SK-N-SH (cell line): Measurements from ENCODE around the gene ELOVL2. TPM values are rescaled to one million over a fixed set of nuclear protein-coding genes. Genes with fewer than 3 reads are reported as not detected.

Experiments used
- CTCF ChIA-PET: fragments of 300-600, 350-600 bp; formaldehyde crosslinking; extraction: SDS; loops from one replicate; lab custom pipeline; 2021; lab: Yijun Ruan, JAX
- POLR2A ChIA-PET: fragments of 350-600 bp; sonication (Branson Sonifier 250); formaldehyde crosslinking; extraction: SDS; loops from one replicate; lab custom pipeline; 2020; ENCODE audit warnings: antibody characterized with exemption, inconsistent platforms; lab: Yijun Ruan, JAX
- DNase-seq: peaks from one replicate; pipeline ENCODE4 v3.0.0; 2012
- H2AFZ ChIP-seq: fragments of 200-600 bp; sonication (generic); 2 replicates; pipeline ENCODE4 v1.8.1; 2016; ENCODE audit warnings: antibody characterized with exemption, mild to moderate bottlenecking, low read depth
- H3F3A ChIP-seq: fragments of 200-600 bp; sonication (generic); replicated peaks from 2 replicates; pipeline ENCODE3; 2016; ENCODE audit warnings: antibody characterized with exemption, mild to moderate bottlenecking; ENCODE audit not compliant: insufficient read depth
- H3K27ac ChIP-seq, 2 experiments: fragments of 200-500 bp in 1 of 2; fragments of 200-600 bp in 1 of 2; sonication (Bioruptor generic) in 1 of 2; sonication (generic), shearing (Covaris generic) in 1 of 2; 2 replicates each; pipeline versions ENCODE4 v1.5.1 to v1.6.1; 2014 to 2016; ENCODE audit warnings: low read depth in 2 of 2, inconsistent platforms in 1 of 2, low read length in 1 of 2, mild to moderate bottlenecking in 1 of 2, mixed read lengths in 1 of 2
- H3K27me3 ChIP-seq: fragments of 200-600 bp; sonication (generic), shearing (Covaris generic); 2 replicates; pipeline ENCODE4 v1.6.1; 2016; ENCODE audit warnings: mixed run types; ENCODE audit not compliant: insufficient read depth
- H3K36me3 ChIP-seq, 2 experiments: fragments of 200-500 bp in 1 of 2; fragments of 200-600 bp in 1 of 2; sonication (Bioruptor generic) in 1 of 2; sonication (generic) in 1 of 2; replicated peaks in 1 of 2; 2 replicates each; pipeline versions ENCODE3 to v1.5.1; 2014 to 2016; ENCODE audit warnings: low read length in 1 of 2, mild to moderate bottlenecking in 1 of 2; ENCODE audit not compliant: insufficient read depth in 2 of 2, control insufficient read depth in 1 of 2
- H3K4me1 ChIP-seq, 2 experiments: fragments of 200-500 bp in 1 of 2; fragments of 200-600 bp in 1 of 2; sonication (Bioruptor generic) in 1 of 2; sonication (generic), shearing (Covaris generic) in 1 of 2; 2 replicates each; pipeline versions ENCODE4 v1.5.1 to v1.6.1; 2014 to 2016; ENCODE audit warnings: low read depth in 1 of 2, low read length in 1 of 2, mixed run types in 1 of 2; ENCODE audit not compliant: insufficient read depth in 2 of 2, control insufficient read depth in 1 of 2
- H3K4me2 ChIP-seq: fragments of 200-600 bp; sonication (generic), shearing (Covaris generic); 2 replicates; pipeline ENCODE4 v1.6.1; 2017; ENCODE audit warnings: mixed run types
- H3K4me3 ChIP-seq, 2 experiments: fragments of 200-500 bp in 1 of 2; fragments of 200-600 bp in 1 of 2; sonication (Bioruptor generic) in 1 of 2; sonication (generic), shearing (Covaris generic) in 1 of 2; 2 replicates each; pipeline versions ENCODE4 v1.5.1 to v1.8.1; 2014 to 2016; ENCODE audit warnings: low read depth in 2 of 2, inconsistent platforms in 1 of 2, low read length in 1 of 2, mild to moderate bottlenecking in 1 of 2, mixed read lengths in 1 of 2, moderate library complexity in 1 of 2
- H3K79me2 ChIP-seq: fragments of 200-600 bp; sonication (generic); 2 replicates; pipeline ENCODE4 v1.8.1; 2017; ENCODE audit warnings: mild to moderate bottlenecking; ENCODE audit not compliant: insufficient read depth
- H3K9ac ChIP-seq: fragments of 200-600 bp; sonication (generic); 2 replicates; pipeline ENCODE4 v1.6.1; 2017; ENCODE audit warnings: mixed run types
- H3K9me2 ChIP-seq: fragments of 200-600 bp; sonication (generic); 2 replicates; pipeline ENCODE4 v1.6.1; 2017; ENCODE audit warnings: mixed run types
- H3K9me3 ChIP-seq: fragments of 200-600 bp; sonication (generic); 2 replicates; pipeline ENCODE4 v1.6.1; 2017; ENCODE audit warnings: mixed run types, mild to moderate bottlenecking, moderate library complexity
- H4K20me1 ChIP-seq: fragments of 200-600 bp; sonication (generic); 2 replicates; pipeline ENCODE4 v1.6.1; 2017; ENCODE audit warnings: mild to moderate bottlenecking, mixed run types; ENCODE audit not compliant: insufficient read depth
- CHD2 ChIP-seq: fragments of 150-350 bp; IDR thresholded peaks from 2 replicates; pipeline ENCODE4 v1.6.1; 2018; ENCODE audit warnings: low read length; ENCODE audit not compliant: partially characterized antibody
- CTCF ChIP-seq: fragments of 200-600 bp; sonication (generic); IDR thresholded peaks from 2 replicates; pipeline ENCODE4 v1.6.1; 2017; ENCODE audit warnings: antibody characterized with exemption, mild to moderate bottlenecking, moderate library complexity
- EZH2phosphoT487 ChIP-seq: fragments of 200-600 bp; sonication (generic); IDR thresholded peaks from 2 replicates; pipeline ENCODE4 v1.6.1; 2017; ENCODE audit warnings: low read depth, mixed run types, mild to moderate bottlenecking, antibody characterized with exemption, moderate library complexity, borderline replicate concordance
- FOSL2 ChIP-seq: IDR thresholded peaks from 2 replicates; pipeline ENCODE4 v1.4.0; 2012; ENCODE audit warnings: low read depth, mild to moderate bottlenecking, moderate library complexity, borderline replicate concordance
- FOXJ3 ChIP-seq: sonication (generic); formaldehyde crosslinking; IDR thresholded peaks from 2 replicates; pipeline ENCODE4 v1.5.1; 2020; ENCODE audit warnings: mild to moderate bottlenecking, missing genetic modification reagents
- GATA2 ChIP-seq: sonication (generic); formaldehyde crosslinking; IDR thresholded peaks from 2 replicates; pipeline ENCODE4 v1.5.0; 2020; ENCODE audit warnings: mild to moderate bottlenecking, missing genetic modification reagents
- IRF3 ChIP-seq: fragments of 150-350 bp; IDR thresholded peaks from 2 replicates; pipeline ENCODE4 v1.6.1; 2016; ENCODE audit warnings: mild to moderate bottlenecking, low read depth, low read length
- MAX ChIP-seq: IDR thresholded peaks from 2 replicates; pipeline ENCODE4 v1.4.0; 2012; ENCODE audit warnings: low read depth
- MXI1 ChIP-seq: IDR thresholded peaks from 2 replicates; pipeline ENCODE4 v1.6.1; 2012; ENCODE audit warnings: mild to moderate bottlenecking, low read depth, low read length, improper control_type of control experiment
- NFIC ChIP-seq: IDR thresholded peaks from 2 replicates; pipeline ENCODE4 v1.4.0; 2012; ENCODE audit warnings: borderline replicate concordance
- NRF1 ChIP-seq: IDR thresholded peaks from 2 replicates; pipeline ENCODE4 v1.6.1; 2012; ENCODE audit warnings: low read depth, mild to moderate bottlenecking, low read length
- RAD21 ChIP-seq: IDR thresholded peaks from 2 replicates; pipeline ENCODE4 v1.6.1; 2012; ENCODE audit warnings: mild to moderate bottlenecking, low read length
- RFX5 ChIP-seq: IDR thresholded peaks from 2 replicates; pipeline ENCODE4 v1.6.1; 2012; ENCODE audit warnings: mild to moderate bottlenecking, improper control_type of control experiment, low read length
- RXRA ChIP-seq: IDR thresholded peaks from 2 replicates; pipeline ENCODE4 v1.4.0; 2012; ENCODE audit warnings: low read depth, mild to moderate bottlenecking, borderline replicate concordance
- SIN3A ChIP-seq: IDR thresholded peaks from 2 replicates; pipeline ENCODE4 v1.6.1; 2012; ENCODE audit warnings: low read depth, mild to moderate bottlenecking, low read length, moderate library complexity, borderline replicate concordance
- TCF12 ChIP-seq: IDR thresholded peaks from 2 replicates; pipeline ENCODE4 v1.4.0; 2012
- TEAD4 ChIP-seq: IDR thresholded peaks from 2 replicates; pipeline ENCODE4 v1.4.0; 2012; ENCODE audit warnings: mild to moderate bottlenecking, borderline replicate concordance; ENCODE audit not compliant: insufficient read depth
- USF2 ChIP-seq: fragments of 150-350 bp; IDR thresholded peaks from 2 replicates; pipeline ENCODE4 v1.6.1; 2017; ENCODE audit warnings: antibody characterized with exemption, low read length, low read depth, borderline replicate concordance
- YY1 ChIP-seq: IDR thresholded peaks from 2 replicates; pipeline ENCODE4 v1.4.0; 2012; ENCODE audit warnings: low read depth, mild to moderate bottlenecking
- ZBTB33 ChIP-seq: IDR thresholded peaks from 2 replicates; pipeline ENCODE4 v1.4.0; 2012; ENCODE audit warnings: low read depth, borderline replicate concordance
- WGBS: methylation state at CpG from one replicate; pipeline ENCODE4 v1.1.6; 2017; ENCODE audit warnings: low lambda C conversion rate; 5-methylcytosine and 5-hydroxymethylcytosine counted together
- polyA plus RNA-seq, 3 experiments: library from polyadenylated mRNA; depleted of rRNA; stranded (reverse); fragments of >200 nt; gene quantifications; 2 replicates each; pipeline ENCODE4 v1.2.3, GENCODE V29; 2012

ELOVL2 gene
- polyA plus RNA-seq, 1 of the 3 experiments (the other 2 are of a cell fraction), result 0.39 TPM

- ChIA-PET POLR2A (interaction anchor here (0.6 kb wide), 1 partner anchor 100 kb away, joined by 3 read pairs; the partner anchor contains the start of gene SMIM13), CTCF (interaction anchor here (1.3 kb wide), 1 partner anchor 50 kb away, joined by 3 read pairs; the partner anchor contains the start of gene ELOVL2)
- Histone ChIP-seq H3K9ac (no peak overlapping the region), H3K4me3 (no peak overlapping the region), H3K4me2 (no peak overlapping the region), H2AFZ (no peak overlapping the region), H3K79me2 (no peaks in the 10 kb centered on the region), H3K27ac (no peak overlapping the region), H3F3A (no peaks in the 10 kb centered on the region), H4K20me1 (no peaks in the 10 kb centered on the region), H3K9me2 (no peaks in the 10 kb centered on the region), H3K9me3 (no peaks in the 10 kb centered on the region), H3K27me3 (no peaks in the 10 kb centered on the region), H3K36me3 (no peaks in the 10 kb centered on the region), H3K4me1 (no peaks in the 10 kb centered on the region)
- DNase-seq, result no peak
- TF ChIP-seq GATA2 (no peak), NRF1 (no peak), YY1 (no peak), RFX5 (no peak), MAX (no peak), MXI1 (no peak), RAD21 (no peak), FOXJ3 (CRISPR knock-in tag) (no peak), CTCF (no peak), CHD2 (no peak), TEAD4 (no peak), ZBTB33 (no peak), SIN3A (no peak), RXRA (no peak), TCF12 (no peak), NFIC (no peak), USF2 (no peak), FOSL2 (no peak), EZH2phosphoT487 (no peak), IRF3 (no peak)
- 91% methylated on average over 8 of the region's 8 CpGs for WGBS
Observed at GRCh38 chr6:10993896-10994295, 50.2 kb downstream of the ELOVL2 start.
